H1 (cell line): ENCODE data around the gene LRCH3. TPM values are rescaled to one million over a fixed set of nuclear protein-coding genes. Genes with fewer than 3 reads are reported as not detected.

Experiments
- CTCF ChIA-PET: fragments of 300-600 bp; sonication (Branson Sonifier 250); formaldehyde crosslinking; loops from one replicate; lab custom pipeline; 2021; ENCODE audit not compliant: partially characterized antibody; lab: Charles Lee
- POLR2A ChIA-PET: fragments of 300-600 bp; sonication (Branson Sonifier 250); formaldehyde crosslinking; loops from one replicate; lab custom pipeline; 2021; ENCODE audit warnings: inconsistent platforms; ENCODE audit not compliant: partially characterized antibody; lab: Charles Lee
- DNase-seq, 2 experiments: peaks; one replicate each; pipeline versions ENCODE4 v3.0.0 to v3.0.0-alpha.2; 2010 to 2022; ENCODE audit warnings: low spot score in 2 of 2, low read depth in 1 of 2, mixed read lengths in 1 of 2
- FAIRE-seq: peaks from 2 replicates; lab custom pipeline; 2011; peaks lifted over from hg19 to GRCh38; lab: Jason Lieb, UNC
- H2AFZ ChIP-seq: 2 replicates; pipeline ENCODE4 v1.8.1; 2012; ENCODE audit warnings: low read length, inconsistent platforms
- H2AK5ac ChIP-seq: 2 replicates; pipeline ENCODE4 v1.6.1; 2013; ENCODE audit warnings: low read depth, low read length
- H2BK120ac ChIP-seq: replicated peaks from 2 replicates; pipeline ENCODE3; 2013; ENCODE audit warnings: low read depth, low read length, inconsistent platforms
- H2BK12ac ChIP-seq: 2 replicates; pipeline ENCODE4 v1.6.1; 2013; ENCODE audit warnings: low read depth, low read length
- H2BK15ac ChIP-seq: 2 replicates; pipeline ENCODE4 v1.6.1; 2013; ENCODE audit warnings: low read length
- H2BK20ac ChIP-seq: 2 replicates; pipeline ENCODE4 v1.6.1; 2013; ENCODE audit warnings: low read length
- H2BK5ac ChIP-seq: 2 replicates; pipeline ENCODE4 v1.6.1; 2013; ENCODE audit warnings: low read depth, low read length
- H3K14ac ChIP-seq: 2 replicates; pipeline ENCODE4 v1.6.1; 2013; ENCODE audit warnings: inconsistent platforms; ENCODE audit not compliant: insufficient read length
- H3K18ac ChIP-seq: 2 replicates; pipeline ENCODE4 v1.6.1; 2013; ENCODE audit warnings: low read length; ENCODE audit errors: extremely low read depth
- H3K23ac ChIP-seq: 2 replicates; pipeline ENCODE4 v1.6.1; 2013; ENCODE audit warnings: inconsistent platforms; ENCODE audit not compliant: insufficient read length
- H3K23me2 ChIP-seq: 2 replicates; pipeline ENCODE4 v1.6.1; 2013; ENCODE audit warnings: low read depth, low read length
- H3K27ac ChIP-seq: 2 replicates; pipeline ENCODE4 v1.6.1; 2011; ENCODE audit warnings: low read depth, low read length, inconsistent platforms
- H3K27me3 ChIP-seq, 4 experiments: replicated peaks in 1 of 4; 1 replicate in 1 of 4; 2 replicates in 3 of 4; pipeline versions ENCODE4 v1.6.1 to v1.8.1; 2011 to 2013; ENCODE audit warnings: low read length in 3 of 4, mild to moderate bottlenecking in 3 of 4, inconsistent platforms in 2 of 4, mixed read lengths in 2 of 4, moderate library complexity in 1 of 4; ENCODE audit not compliant: control insufficient read depth in 3 of 4, insufficient read depth in 3 of 4; ENCODE audit errors: extremely low read depth in 1 of 4
- H3K36me3 ChIP-seq, 4 experiments: 2 replicates each; pipeline versions ENCODE4 v1.6.1 to v1.8.1; 2011 to 2013; ENCODE audit warnings: mild to moderate bottlenecking in 4 of 4, low read length in 3 of 4, moderate library complexity in 2 of 4, control low read depth in 1 of 4, inconsistent platforms in 1 of 4; ENCODE audit not compliant: insufficient read depth in 4 of 4, control insufficient read depth in 2 of 4
- H3K4ac ChIP-seq: replicated peaks from 2 replicates; pipeline ENCODE3; 2013; ENCODE audit warnings: low read length, low read depth, mixed read lengths, inconsistent platforms; ENCODE audit not compliant: insufficient read length
- H3K4me1 ChIP-seq, 4 experiments: replicated peaks in 1 of 4; 1 replicate in 1 of 4; 2 replicates in 3 of 4; pipeline versions ENCODE4 v1.6.1 to v1.8.1; 2011 to 2013; ENCODE audit warnings: low read length in 3 of 4, inconsistent platforms in 2 of 4, mixed read lengths in 1 of 4; ENCODE audit not compliant: insufficient read depth in 4 of 4, control insufficient read depth in 3 of 4
- H3K4me2 ChIP-seq, 2 experiments: 2 replicates each; pipeline versions ENCODE4 v1.6.1 to v1.8.1; 2011 to 2013; ENCODE audit warnings: low read depth in 2 of 2, low read length in 2 of 2, control low read depth in 1 of 2, inconsistent platforms in 1 of 2, mild to moderate bottlenecking in 1 of 2; ENCODE audit not compliant: insufficient read depth in 1 of 2
- H3K4me3 ChIP-seq, 4 experiments: fragments of 200-600, 300-600 bp in 1 of 4; sonication (generic), shearing (Covaris generic), sonication (Bioruptor Twin) in 1 of 4; 2 replicates each; pipeline versions ENCODE4 v1.5.1 to v1.8.1; 2011 to 2016; ENCODE audit warnings: low read length in 4 of 4, low read depth in 3 of 4, control low read depth in 2 of 4, inconsistent platforms in 2 of 4, mild to moderate bottlenecking in 2 of 4, mixed read lengths in 1 of 4, moderate library complexity in 1 of 4; ENCODE audit not compliant: insufficient read depth in 2 of 4; ENCODE audit errors: extremely low read depth in 1 of 4
- H3K56ac ChIP-seq: replicated peaks from 2 replicates; pipeline ENCODE3; 2013; ENCODE audit warnings: low read depth, mild to moderate bottlenecking, mixed read lengths, low read length, inconsistent platforms; ENCODE audit not compliant: insufficient read length
- H3K79me1 ChIP-seq: 2 replicates; pipeline ENCODE4 v1.6.1; 2013; ENCODE audit warnings: low read depth, low read length, control low read depth
- H3K79me2 ChIP-seq, 2 experiments: 2 replicates each; pipeline versions ENCODE4 v1.6.1 to v1.8.1; 2012 to 2013; ENCODE audit warnings: low read length in 2 of 2, mild to moderate bottlenecking in 2 of 2, inconsistent platforms in 1 of 2; ENCODE audit not compliant: insufficient read depth in 2 of 2, control insufficient read depth in 1 of 2
- H3K9ac ChIP-seq, 4 experiments: replicated peaks in 1 of 4; 1 replicate in 1 of 4; 2 replicates in 3 of 4; pipeline versions ENCODE4 v1.6.1 to v1.8.1; 2011 to 2013; ENCODE audit warnings: low read depth in 3 of 4, low read length in 3 of 4, control low read depth in 2 of 4, mild to moderate bottlenecking in 2 of 4, moderate library complexity in 2 of 4, inconsistent platforms in 1 of 4; ENCODE audit errors: extremely low read depth in 1 of 4
- H3K9me3 ChIP-seq, 2 experiments: 2 replicates each; pipeline versions ENCODE4 v1.6.1 to v1.8.1; 2012 to 2013; ENCODE audit warnings: mild to moderate bottlenecking in 2 of 2, moderate library complexity in 2 of 2, control low read depth in 1 of 2, inconsistent platforms in 1 of 2, low read depth in 1 of 2, low read length in 1 of 2, mixed read lengths in 1 of 2; ENCODE audit not compliant: insufficient read depth in 2 of 2
- H4K20me1 ChIP-seq, 2 experiments: replicated peaks in 1 of 2; 2 replicates each; pipeline versions ENCODE3 to v1.8.1; 2011 to 2013; ENCODE audit warnings: inconsistent platforms in 2 of 2, low read length in 2 of 2, mild to moderate bottlenecking in 1 of 2; ENCODE audit not compliant: insufficient read depth in 2 of 2, control insufficient read depth in 1 of 2
- H4K5ac ChIP-seq: 2 replicates; pipeline ENCODE4 v1.6.1; 2013; ENCODE audit warnings: low read length, low read depth, mixed read lengths, inconsistent platforms; ENCODE audit not compliant: insufficient read length
- H4K8ac ChIP-seq: 2 replicates; pipeline ENCODE4 v1.8.0; 2013; ENCODE audit warnings: mild to moderate bottlenecking, moderate library complexity, low read length, inconsistent platforms; ENCODE audit not compliant: insufficient read depth; ENCODE audit errors: extremely low read depth
- H4K91ac ChIP-seq: replicated peaks from 2 replicates; pipeline ENCODE3; 2013; ENCODE audit warnings: low read length, mixed read lengths, inconsistent platforms; ENCODE audit not compliant: insufficient read length
- ATF2 ChIP-seq: IDR thresholded peaks from 2 replicates; pipeline ENCODE4 v1.6.1; 2012; ENCODE audit warnings: low read length, inconsistent platforms
- ATF3 ChIP-seq: IDR thresholded peaks from 2 replicates; pipeline ENCODE4 v1.6.1; 2011; ENCODE audit warnings: low read depth, mild to moderate bottlenecking, low read length; ENCODE audit not compliant: insufficient read depth
- CEBPB ChIP-seq: IDR thresholded peaks from 2 replicates; pipeline ENCODE4 v1.6.1; 2012; ENCODE audit warnings: low read depth, low read length
- CHD1 ChIP-seq: IDR thresholded peaks from 2 replicates; pipeline ENCODE4 v1.6.1; 2012; ENCODE audit warnings: low read depth, low read length, improper control_type of control experiment
- HDAC6 ChIP-seq: IDR thresholded peaks from one replicate; pipeline ENCODE4 v1.7.1; 2012; ENCODE audit warnings: low read depth, mild to moderate bottlenecking, inconsistent platforms, low read length, moderate library complexity
- KDM1A ChIP-seq: fragments of 200-600, 300-600 bp; sonication (generic); IDR thresholded peaks from 2 replicates; pipeline ENCODE4 v1.7.1; 2016; ENCODE audit warnings: mild to moderate bottlenecking, low read length, borderline replicate concordance
- NRF1 ChIP-seq: IDR thresholded peaks from 2 replicates; pipeline ENCODE4 v1.6.1; 2011; ENCODE audit warnings: mild to moderate bottlenecking, low read depth, low read length, improper control_type of control experiment
- SP1 ChIP-seq: IDR thresholded peaks from 2 replicates; pipeline ENCODE4 v1.6.1; 2011; ENCODE audit warnings: low read depth, low read length
- WGBS, 2 experiments: shearing (Covaris generic) in 1 of 2; methylation state at CpG; one replicate each; pipeline versions ENCODE4 v1.1.6 to v1.1.7; 2013 to 2015; ENCODE audit warnings: low lambda C conversion rate in 2 of 2, mixed read lengths in 2 of 2, inconsistent platforms in 1 of 2, low coverage in 1 of 2, missing lambda C conversion rate in 1 of 2; ENCODE audit not compliant: insufficient replicate concordance in 2 of 2, insufficient coverage in 1 of 2, insufficient read length in 1 of 2; ENCODE audit errors: extremely low coverage in 1 of 2, missing lambda C conversion rate in 1 of 2; 5-methylcytosine and 5-hydroxymethylcytosine counted together
- polyA plus RNA-seq, 7 experiments: library from polyadenylated mRNA; depleted of rRNA in 3 of 7; stranded (reverse) in 5 of 7; unstranded in 2 of 7; fragments of >200 nt in 5 of 7; fragments of 200-250 nt in 2 of 7; gene quantifications; 1 replicate in 5 of 7; 2 replicates in 1 of 7; 4 replicates in 1 of 7; pipeline versions ENCODE4 v1.2.1 to v1.2.3, GENCODE V29; 2011 to 2013; ENCODE audit warnings: missing spikeins in 2 of 7, mixed read lengths in 2 of 7
- total RNA-seq: library from RNA; stranded (reverse); fragmentation: NEBNext Ultra II Directional; extraction: Animal tissue kit (Norgen Biotek cat#: 25700); gene quantifications from 2 replicates; pipeline ENCODE4 v1.2.1, GENCODE V29; 2021
- TF ChIP-seq, protein P1 (sequence below): IDR thresholded peaks from 2 replicates; pipeline ENCODE4 v1.6.1; 2012; ENCODE audit warnings: inconsistent platforms

The LRCH3 gene
- total and polyA plus RNA-seq, 2 of the 8 experiments (the other 6 are each of a cell fraction or from before 2014, with no cell fraction given) = 58.4 to 66.0 TPM

GRCh38 chr3:197775317-197775716 is 15.7 kb upstream of the LRCH3 start:
- Histone ChIP-seq H2BK15ac (no peak overlapping the region), H3K4ac (no peak overlapping the region), H2BK5ac (no peak overlapping the region), H3K14ac (no peak overlapping the region), H2AK5ac (no peak overlapping the region), H3K4me2 (no peak overlapping the region), H2BK120ac (no peak overlapping the region), H3K79me2 (no peaks in the 10 kb centered on the region), H3K9ac (no peak overlapping the region), H3K9me3 (no peaks in the 10 kb centered on the region), H3K56ac (no peak overlapping the region), H3K4me1 (no peaks in the 10 kb centered on the region), H4K20me1 (peaks cover 0 to 1% of the 10 kb centered on the region in 2 experiments), H3K18ac (no peak overlapping the region), H4K5ac (no peak overlapping the region), H2BK12ac (no peak overlapping the region), H2AFZ (no peak overlapping the region), H3K23me2 (no peaks in the 10 kb centered on the region), H2BK20ac (no peak overlapping the region), H4K91ac (no peak overlapping the region), H3K23ac (no peak overlapping the region), H3K27me3 (no peaks in the 10 kb centered on the region), H3K36me3 (peaks cover 0 to 7% (median 2%) of the 10 kb centered on the region in 4 experiments; a peak in 3 of 8 replicates), H3K27ac (no peak overlapping the region), H4K8ac (no peak overlapping the region), H3K79me1 (no peaks in the 10 kb centered on the region), H3K4me3 (no peak overlapping the region)
- CTCF ChIA-PET = no interaction called here
- POLR2A ChIA-PET = interaction anchor here (1.3 kb wide), 1 partner anchor 16 kb away, joined by 8 read pairs; the partner anchor contains the start of gene LRCH3
- TF ChIP-seq SP1 = no peak
- TF ChIP-seq, protein P1, sequence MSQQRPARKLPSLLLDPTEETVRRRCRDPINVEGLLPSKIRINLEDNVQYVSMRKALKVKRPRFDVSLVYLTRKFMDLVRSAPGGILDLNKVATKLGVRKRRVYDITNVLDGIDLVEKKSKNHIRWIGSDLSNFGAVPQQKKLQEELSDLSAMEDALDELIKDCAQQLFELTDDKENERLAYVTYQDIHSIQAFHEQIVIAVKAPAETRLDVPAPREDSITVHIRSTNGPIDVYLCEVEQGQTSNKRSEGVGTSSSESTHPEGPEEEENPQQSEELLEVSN = no peak
- TF ChIP-seq ATF2 = no peak
- TF ChIP-seq HDAC6 = no peak
- no peak for TF ChIP-seq CEBPB
- no peak for TF ChIP-seq KDM1A
- TF ChIP-seq NRF1 = no peak
- TF ChIP-seq CHD1 = no peak
- TF ChIP-seq ATF3 = no peak
- WGBS, 2 experiments = 88% methylated on average over 7 of the region's 7 CpGs; no CpG with 5 or more reads in 1 of the 2 experiments
- FAIRE-seq (no peak), DNase-seq (no peak)
